ENCODE measurements around the gene SNED1. TPM values are rescaled to one million over a fixed set of nuclear protein-coding genes. Genes with fewer than 3 reads are reported as not detected.

Gene SNED1
- total RNA-seq, 2 donors from 2014 or later: 0.34 to 7.1 TPM

DNA sequence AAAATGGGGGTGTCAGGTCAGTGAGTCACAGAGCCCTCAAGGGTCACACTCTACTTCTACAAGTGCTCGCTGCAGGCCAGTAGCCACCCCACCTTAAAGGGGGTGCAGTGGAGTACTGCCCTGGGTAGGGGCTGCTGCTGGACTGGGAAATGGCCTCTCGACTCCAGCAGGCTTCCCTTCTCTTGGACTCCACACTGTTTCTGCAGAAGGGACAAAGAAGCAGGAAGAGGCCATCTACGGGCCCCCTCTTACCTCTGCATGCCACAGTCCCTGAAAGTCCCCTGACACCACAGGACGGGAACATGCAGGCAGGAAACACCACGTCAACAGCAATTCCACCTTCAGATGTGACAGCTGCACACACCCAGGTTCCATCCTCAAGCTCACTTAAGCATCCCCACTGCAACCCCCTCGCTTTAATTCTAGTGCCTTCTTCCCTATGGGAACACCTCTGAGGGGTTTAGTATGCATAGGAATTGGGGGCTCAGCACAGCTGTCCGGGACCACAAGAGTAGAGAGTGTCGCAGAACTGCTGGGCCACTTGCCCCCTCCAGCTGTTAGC, 22.3 kb downstream of the SNED1 start:
- ATAC-seq: no peak

GRCh38 chr2:241025639-241026038, 27.2 kb downstream of the SNED1 start:
- Mint-ChIP-seq H3K9me3 (peaks cover 17 to 22% of the 10 kb centered on the region in 2 donors), H3K27ac (no peak overlapping the region), H3K36me3 (peaks cover 12 to 21% of the 10 kb centered on the region in 2 donors)
- DNase-seq (ENCODE audit: low spot score in 2 of 2) (no peak), ATAC-seq (no peak)

More for the DNA sequence above, 22.3 kb downstream of the SNED1 start:
- DNase-seq (ENCODE audit: low spot score in 2 of 2): no peak
- Mint-ChIP-seq H3K27ac (no peak overlapping the region), H3K9me3 (peaks cover 9 to 13% of the 10 kb centered on the region in 2 donors), H3K36me3 (peaks cover 0 to 9% of the 10 kb centered on the region in 2 donors)

- no peak overlapping the region for H3K27ac Mint-ChIP-seq
- ATAC-seq: no peak
- H3K36me3 Mint-ChIP-seq: peaks cover 12 to 21% of the 10 kb centered on the region in 2 donors
- peaks cover 13 to 16% of the 10 kb centered on the region in 2 donors for H3K9me3 Mint-ChIP-seq
- no peak for DNase-seq (ENCODE audit: low spot score in 2 of 2)
Measured at GRCh38 chr2:241029599-241030332, 31.3 kb downstream of the SNED1 start.

DNA sequence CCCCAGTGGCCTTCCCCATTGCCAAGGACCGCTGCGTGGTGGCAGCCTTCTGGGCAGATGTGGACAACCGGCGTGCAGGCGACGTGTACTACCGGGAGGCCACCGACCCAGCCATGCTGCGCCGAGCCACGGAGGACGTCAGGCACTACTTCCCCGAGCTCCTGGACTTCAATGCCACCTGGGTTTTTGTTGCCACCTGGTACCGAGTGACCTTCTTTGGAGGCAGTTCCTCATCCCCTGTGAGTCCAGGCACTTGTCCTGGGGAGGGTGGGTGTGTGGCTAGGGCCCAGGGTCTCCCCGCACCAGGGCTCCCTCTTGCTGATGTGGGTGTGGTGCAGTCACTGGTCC, 31.9 kb downstream of the SNED1 start:
- ATAC-seq (no peak), DNase-seq (ENCODE audit: low spot score in 2 of 2) (no peak)
- Mint-ChIP-seq H3K9me3 (peaks cover 13% of the 10 kb centered on the region in 2 donors), H3K36me3 (peaks cover 12 to 16% of the 10 kb centered on the region in 2 donors), H3K27ac (no peak overlapping the region)

GRCh38 chr2:241030883-241031282, 32.5 kb downstream of the SNED1 start:
- H3K27ac Mint-ChIP-seq: no peak overlapping the region
- peaks cover 9% of the 10 kb centered on the region in 2 donors for H3K9me3 Mint-ChIP-seq
- peaks cover 11 to 12% of the 10 kb centered on the region in 2 donors for H3K36me3 Mint-ChIP-seq
- no peak for DNase-seq (ENCODE audit: low spot score in 2 of 2)
- no peak for ATAC-seq

DNA sequence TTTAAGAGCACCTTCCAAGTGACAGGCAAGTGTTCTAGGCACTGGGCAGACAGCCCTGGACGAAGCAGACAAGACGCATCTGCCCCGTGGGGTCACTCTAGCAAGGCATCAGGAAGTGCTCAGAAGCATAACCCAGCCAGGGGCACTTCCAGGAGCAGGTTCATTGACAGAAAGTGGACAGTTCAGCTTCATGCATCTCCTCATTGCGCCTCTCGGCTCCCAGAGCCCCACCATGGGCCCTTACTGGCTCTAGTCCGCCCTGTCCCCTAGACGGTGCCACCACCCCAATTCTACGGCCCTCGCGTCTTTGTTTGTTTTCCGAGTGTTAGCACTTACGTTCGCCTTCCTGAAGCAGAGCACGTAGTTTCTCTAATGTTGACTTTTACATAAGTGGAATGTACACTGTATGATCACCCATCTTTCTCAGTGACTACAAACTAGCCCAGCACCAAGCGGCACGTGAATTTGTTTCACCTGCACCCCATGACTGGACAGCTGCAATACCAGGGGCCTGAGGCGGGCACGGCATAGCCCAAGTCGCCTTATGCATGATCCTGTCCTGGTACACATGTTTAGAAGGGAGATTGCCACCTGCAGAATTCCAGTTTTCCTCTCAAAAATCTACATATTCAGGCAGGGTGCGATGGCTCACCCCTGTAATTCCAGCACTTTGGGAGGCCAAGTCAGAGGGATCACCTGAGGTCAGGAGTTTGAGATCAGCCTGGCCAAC, 33.2 kb downstream of the SNED1 start:
- Mint-ChIP-seq H3K36me3 (peaks cover 6% of the 10 kb centered on the region in 2 donors), H3K27ac (no peak overlapping the region), H3K9me3 (peaks cover 4% of the 10 kb centered on the region in 2 donors)
- DNase-seq (ENCODE audit: low spot score in 2 of 2) (no peak), ATAC-seq (no peak)

- DNase-seq (ENCODE audit: low spot score in 2 of 2) (no peak), ATAC-seq (no peak)
- Mint-ChIP-seq H3K27ac (no peak overlapping the region), H3K9me3 (no peaks in the 10 kb centered on the region), H3K36me3 (no peaks in the 10 kb centered on the region)
Measured at GRCh38 chr2:241033336-241033987, 35.0 kb downstream of the SNED1 start.

DNA sequence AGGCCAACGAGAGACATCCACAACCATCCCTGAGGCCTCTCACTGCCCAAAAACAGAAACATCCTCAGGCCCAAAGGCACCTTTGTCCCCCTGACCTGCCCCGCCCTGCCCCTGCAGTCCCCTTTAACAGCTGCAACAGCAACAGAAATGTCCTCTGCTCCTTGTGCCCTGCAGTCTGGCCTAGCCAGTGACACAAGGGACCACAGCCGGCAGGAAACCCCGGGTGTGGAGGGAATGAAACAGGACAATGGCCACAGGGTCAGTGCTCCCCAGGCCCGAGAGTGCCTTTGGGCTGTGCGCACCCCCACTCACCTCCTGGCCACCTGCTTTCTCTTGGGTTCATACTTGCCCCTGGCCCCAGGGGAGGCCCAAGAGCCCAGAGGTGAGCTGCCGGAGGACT, 35.6 kb downstream of the SNED1 start:
- DNase-seq (ENCODE audit: low spot score in 2 of 2) (no peak), ATAC-seq (no peak)
- no peaks in the 10 kb centered on the region for H3K9me3 Mint-ChIP-seq
- H3K27ac Mint-ChIP-seq: no peak overlapping the region
- H3K36me3 Mint-ChIP-seq: no peaks in the 10 kb centered on the region

DNA sequence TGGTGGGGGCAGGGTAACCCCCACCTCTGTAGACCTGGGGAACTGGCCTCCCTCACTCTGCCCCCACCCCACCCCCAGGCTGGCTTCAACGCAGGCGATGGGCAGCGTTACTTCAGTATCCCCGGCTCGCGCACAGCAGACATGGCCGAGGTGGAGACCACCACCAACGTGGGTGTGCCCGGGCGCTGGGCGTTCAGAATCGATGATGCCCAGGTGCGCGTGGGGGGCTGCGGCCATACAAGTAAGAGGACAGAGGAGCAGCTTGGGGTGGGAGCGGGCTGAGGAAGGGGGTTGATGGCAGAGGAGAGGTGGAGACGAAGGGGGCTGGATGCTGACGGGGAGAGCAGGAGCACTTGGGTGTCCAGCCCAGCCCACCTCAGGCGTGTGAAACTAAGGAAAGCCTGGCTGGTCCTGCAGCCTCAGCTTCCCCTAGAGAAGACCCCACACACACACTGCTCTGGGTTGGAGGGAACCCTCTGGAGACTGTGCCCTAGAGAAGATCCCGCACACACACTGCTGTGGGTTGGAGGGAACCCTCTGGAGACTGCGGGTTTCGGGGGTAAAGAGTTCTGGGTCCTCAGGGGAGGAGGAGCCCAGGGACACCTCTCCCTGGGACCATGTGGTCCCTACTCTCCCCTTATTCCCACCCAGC, 36.2 kb downstream of the SNED1 start:
- DNase-seq (ENCODE audit: low spot score in 2 of 2) (no peak), ATAC-seq (no peak)
- H3K36me3 Mint-ChIP-seq: no peaks in the 10 kb centered on the region
- no peak overlapping the region for H3K27ac Mint-ChIP-seq
- no peaks in the 10 kb centered on the region for H3K9me3 Mint-ChIP-seq

- H3K9me3 Mint-ChIP-seq: no peaks in the 10 kb centered on the region
- no peak for DNase-seq (ENCODE audit: low spot score in 2 of 2)
- no peaks in the 10 kb centered on the region for H3K36me3 Mint-ChIP-seq
- no peak for ATAC-seq
- no peak overlapping the region for H3K27ac Mint-ChIP-seq
Measured at GRCh38 chr2:241035142-241035817, 36.9 kb downstream of the SNED1 start.

DNA sequence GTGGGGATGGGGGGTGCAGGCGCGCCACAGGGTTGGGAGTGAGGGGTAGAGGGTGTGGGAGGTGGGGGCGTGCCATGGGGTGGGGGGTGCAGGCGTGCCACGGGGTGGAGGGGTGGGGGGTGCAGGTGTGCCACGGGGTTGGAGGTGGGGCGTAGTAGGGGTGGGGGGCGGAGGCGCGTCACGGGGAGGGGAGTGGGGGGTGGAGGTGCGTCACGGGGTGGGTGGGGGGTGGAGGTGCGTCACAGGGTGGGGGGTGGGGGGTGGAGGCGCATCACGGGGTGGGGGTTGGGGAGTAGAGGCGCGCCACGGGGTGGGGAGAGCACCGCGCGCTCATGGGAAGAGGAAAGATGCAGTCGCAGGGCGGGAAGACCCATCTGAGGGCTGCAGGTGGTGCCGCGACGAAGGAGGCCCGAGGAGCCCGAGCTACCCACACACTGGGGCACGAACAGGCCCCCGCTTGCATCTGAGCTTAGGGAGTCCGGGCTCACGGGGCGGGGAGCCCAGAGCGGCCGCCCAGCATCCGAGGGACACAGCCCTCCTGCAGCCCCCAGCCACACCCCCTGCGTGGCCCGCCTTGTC, 37.5 kb downstream of the SNED1 start:
- Mint-ChIP-seq H3K27ac (no peak overlapping the region), H3K36me3 (no peaks in the 10 kb centered on the region), H3K9me3 (no peaks in the 10 kb centered on the region)
- DNase-seq (ENCODE audit: low spot score in 2 of 2) (peak in 1 of 2 donors; percentile 31), ATAC-seq (peak; percentile 35 to 55)

- no peaks in the 10 kb centered on the region for H3K36me3 Mint-ChIP-seq
- H3K9me3 Mint-ChIP-seq: no peaks in the 10 kb centered on the region
- H3K27ac Mint-ChIP-seq: no peak overlapping the region
- DNase-seq (ENCODE audit: low spot score in 2 of 2) (peak in 1 of 2 donors; percentile 64), ATAC-seq (peak; percentile 92 to 93)
Measured at GRCh38 chr2:241036397-241036963, 38.1 kb downstream of the SNED1 start.

GRCh38 chr2:241036964-241037421, 38.6 kb downstream of the SNED1 start:
- Mint-ChIP-seq H3K9me3 (no peaks in the 10 kb centered on the region), H3K36me3 (no peaks in the 10 kb centered on the region), H3K27ac (no peak overlapping the region)
- ATAC-seq (peak; percentile 11 to 57), DNase-seq (ENCODE audit: low spot score in 2 of 2) (peak in 1 of 2 donors; percentile 23)

DNA sequence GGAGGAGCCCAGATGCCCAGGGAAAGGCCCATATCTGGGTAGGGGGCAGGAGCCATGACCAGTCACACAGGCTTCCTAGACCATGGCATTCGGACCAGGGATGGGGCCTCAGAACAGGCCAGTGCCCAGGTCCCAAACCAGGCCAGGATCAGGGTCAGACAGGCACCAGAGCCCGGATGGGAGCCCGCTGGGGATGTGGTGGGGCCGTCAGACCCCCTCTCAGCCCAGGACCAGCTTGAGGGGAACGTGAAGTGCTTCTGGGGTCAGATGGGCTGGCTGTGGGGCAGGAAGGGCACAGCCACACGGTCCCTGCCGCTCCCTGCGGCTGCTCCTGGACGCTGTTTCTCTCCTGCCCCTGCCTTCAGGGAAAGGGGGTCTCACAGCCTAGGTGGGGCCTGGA, 39.1 kb downstream of the SNED1 start:
- Mint-ChIP-seq H3K36me3 (no peaks in the 10 kb centered on the region), H3K9me3 (no peaks in the 10 kb centered on the region), H3K27ac (no peak overlapping the region)
- no peak for DNase-seq (ENCODE audit: low spot score in 2 of 2)
- no peak for ATAC-seq

DNA sequence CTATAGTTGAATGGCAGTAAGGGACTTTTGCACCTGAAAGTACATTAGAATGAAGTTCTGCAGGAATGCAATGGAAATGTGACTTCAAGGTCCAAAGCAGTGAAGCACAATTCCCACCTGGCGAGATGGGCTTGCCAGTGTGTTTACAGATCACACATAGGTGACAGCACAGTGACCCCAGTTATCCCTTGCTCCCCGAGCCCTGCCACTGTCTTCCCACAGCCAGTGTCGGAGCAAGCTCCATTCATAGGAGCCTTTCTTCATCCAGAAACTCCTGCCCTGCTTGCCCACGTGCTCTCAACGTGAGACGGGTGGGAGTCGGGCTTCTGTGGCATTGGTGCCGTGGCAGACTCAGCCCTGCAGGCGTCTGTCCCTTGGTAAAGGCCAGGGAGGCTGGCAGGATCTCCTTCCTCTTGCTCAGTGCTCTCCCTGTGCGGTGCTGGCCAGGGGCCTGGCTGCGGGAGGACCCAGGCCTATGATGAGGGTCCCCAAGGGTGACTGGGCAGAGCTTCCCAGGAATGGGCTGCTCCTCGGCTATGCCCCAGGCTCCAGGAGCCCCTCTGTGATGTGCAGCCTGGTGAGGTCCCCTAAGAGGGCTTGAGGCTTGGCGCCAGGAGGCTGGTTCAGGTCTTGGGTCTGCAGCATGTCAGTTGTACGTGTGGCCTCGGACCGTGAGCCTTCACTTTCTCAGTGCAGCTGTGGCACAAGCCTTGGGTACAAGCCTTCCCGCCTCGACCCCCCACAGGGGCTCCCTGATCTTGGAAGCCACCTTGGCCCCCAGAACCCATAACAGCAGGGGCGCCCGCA, 40.2 kb downstream of the SNED1 start:
- Mint-ChIP-seq H3K36me3 (no peaks in the 10 kb centered on the region), H3K9me3 (no peaks in the 10 kb centered on the region), H3K27ac (no peak overlapping the region)
- no peak for ATAC-seq
- no peak for DNase-seq (ENCODE audit: low spot score in 2 of 2)

All from activated naive CD4-positive, alpha-beta T cell treated with anti-CD3 and anti-CD28 coated beads, Interleukin-2, amount 50 U/mL, for 72 hours (primary cell).